BJ (cell line): Measurements from ENCODE around the gene PTGR2. TPM values are rescaled to one million over a fixed set of nuclear protein-coding genes. Genes with fewer than 3 reads are reported as not detected.

Experiments used
- CTCF ChIA-PET: fragments of 350-600 bp; formaldehyde crosslinking; extraction: SDS; loops from one replicate; lab custom pipeline; 2021; ENCODE audit warnings: antibody characterized with exemption, inconsistent platforms; lab: Yijun Ruan, JAX
- POLR2A ChIA-PET: fragments of 300-600 bp; sonication (Branson Sonifier 250); formaldehyde crosslinking; extraction: SDS; loops from one replicate; lab custom pipeline; 2021; ENCODE audit warnings: antibody characterized with exemption; lab: Charles Lee
- DNase-seq: peaks from one replicate; pipeline ENCODE4 v3.0.0-alpha.2; 2011; ENCODE audit warnings: low read depth
- H3K27me3 ChIP-seq: 2 replicates; pipeline ENCODE4 v1.6.0; 2011; ENCODE audit warnings: low read length; ENCODE audit not compliant: control insufficient read depth, insufficient read depth
- H3K36me3 ChIP-seq: 2 replicates; pipeline ENCODE4 v1.5.1; 2011; ENCODE audit warnings: low read length; ENCODE audit not compliant: control insufficient read depth, insufficient read depth
- H3K4me3 ChIP-seq: 2 replicates; pipeline ENCODE4 v1.5.1; 2011; ENCODE audit warnings: low read depth, mild to moderate bottlenecking, control low read depth, low read length
- CTCF ChIP-seq: IDR thresholded peaks from 2 replicates; pipeline ENCODE4 v1.5.1; 2011; ENCODE audit warnings: low read depth, mild to moderate bottlenecking, control low read depth, inconsistent platforms, low read length, moderate library complexity; ENCODE audit not compliant: insufficient read depth
- polyA plus RNA-seq: library from polyadenylated mRNA; depleted of rRNA; stranded (reverse); fragments of >200 nt; gene quantifications from 2 replicates; pipeline ENCODE4 v1.2.3, GENCODE V29; 2011

Gene PTGR2
- polyA plus RNA-seq, 1 experiment = 1.3 TPM

- ChIA-PET CTCF (interaction anchor here (1.3 kb wide), 1 partner anchor 10 kb away, joined by 3 read pairs; no protein-coding TSS in a partner anchor), POLR2A (no interaction called here)
- no peaks in the 10 kb centered on the region; the same call in 1 of the 2 replicates for H3K27me3 ChIP-seq
- DNase-seq = no peak
- H3K36me3 ChIP-seq = no peaks in the 10 kb centered on the region
- no peak for TF ChIP-seq CTCF
- no peak overlapping the region for H3K4me3 ChIP-seq
These were observed 35.2 kb upstream of the PTGR2 start for GRCh38 chr14:73816393-73816816.

- ChIA-PET CTCF (interaction anchor here (0.9 to 1.3 kb wide), 2 partner anchors 9 to 13 kb away, joined by 3 to 4 read pairs; no protein-coding TSS in a partner anchor), POLR2A (interaction anchor here (0.6 kb wide), 1 partner anchor 17 kb away, joined by 3 read pairs; no protein-coding TSS in a partner anchor)
- H3K36me3 ChIP-seq = no peaks in the 10 kb centered on the region
- H3K27me3 ChIP-seq = no peaks in the 10 kb centered on the region; the same call in 1 of the 2 replicates
- TF ChIP-seq CTCF = no peak
- no peak overlapping the region for H3K4me3 ChIP-seq
- DNase-seq = no peak
These were observed 34.5 kb upstream of the PTGR2 start for GRCh38 chr14:73817020-73817655.

- no peak for DNase-seq
- Histone ChIP-seq H3K27me3 (no peaks in the 10 kb centered on the region; the same call in 1 of the 2 replicates), H3K4me3 (no peak overlapping the region), H3K36me3 (no peaks in the 10 kb centered on the region)
- POLR2A ChIA-PET = no interaction called here
- CTCF ChIA-PET = no interaction called here
- TF ChIP-seq CTCF = no peak
These were observed 32.8 kb upstream of the PTGR2 start for GRCh38 chr14:73818821-73819220.

GRCh38 chr14:73820631-73821030, 31.0 kb upstream of the PTGR2 start:
- Histone ChIP-seq H3K27me3 (no peaks in the 10 kb centered on the region), H3K36me3 (no peaks in the 10 kb centered on the region), H3K4me3 (no peak overlapping the region)
- CTCF ChIA-PET = interaction anchor here (1.6 kb wide), 1 partner anchor 91 kb away, joined by 4 read pairs; no protein-coding TSS in a partner anchor
- no peak for DNase-seq
- POLR2A ChIA-PET = interaction anchor here (0.6 kb wide), 1 partner anchor 64 kb away, joined by 5 read pairs; no protein-coding TSS in a partner anchor
- no peak for TF ChIP-seq CTCF

- Histone ChIP-seq H3K27me3 (no peaks in the 10 kb centered on the region), H3K4me3 (no peak overlapping the region), H3K36me3 (no peaks in the 10 kb centered on the region)
- ChIA-PET POLR2A (no interaction called here), CTCF (interaction anchor here (0.8 to 7.2 kb wide), 5 partner anchors 19 to 94 kb away, joined by 3 to 45 read pairs (median 4); no protein-coding TSS in a partner anchor)
- TF ChIP-seq CTCF = no peak
- DNase-seq = no peak
These were observed 28.2 kb upstream of the PTGR2 start for GRCh38 chr14:73823339-73823885.
